SKM-1 (cell line): ENCODE results near the gene CSF1.
"Not testable (repeated sequence)": the region's sequence is repeated elsewhere in the genome, so short reads cannot be mapped to it uniquely, and the experiment has no call there.

Experiments used
- DNase-seq: peaks from one replicate; lab custom pipeline; 2025; ENCODE audit not compliant: unreplicated experiment; lab: John Stamatoyannopoulos, UW

The CSF1 gene

GRCh38 chr1:109910123-109910962 lies at the start of gene CSF1:
CSF1 (plus strand) TSS chr1:109910849; CDS start chr1:109911024, 175 bp downstream.
- DNase-seq = no peak

GRCh38 chr1:109861616-109862015 lies 49.0 kb upstream of the CSF1 start:
- not testable (repeated sequence) for DNase-seq

- DNase-seq = no peak
These were observed 47.0 kb upstream of the CSF1 start for GRCh38 chr1:109863667-109864046.

GRCh38 chr1:109864047-109864822 lies 46.4 kb upstream of the CSF1 start:
- DNase-seq = no peak

- no peak for DNase-seq
These were observed 45.6 kb upstream of the CSF1 start for GRCh38 chr1:109864930-109865612.

- DNase-seq = no peak
These were observed 44.6 kb upstream of the CSF1 start for GRCh38 chr1:109866071-109866470.

GRCh38 chr1:109873278-109874175 lies 37.1 kb upstream of the CSF1 start:
- no peak for DNase-seq

GRCh38 chr1:109874445-109874844 lies 36.2 kb upstream of the CSF1 start:
- DNase-seq = no peak

- no peak for DNase-seq
These were observed 34.8 kb upstream of the CSF1 start for GRCh38 chr1:109875874-109876273.

GRCh38 chr1:109876617-109877316 lies 33.9 kb upstream of the CSF1 start:
- DNase-seq = no peak

- DNase-seq = no peak
These were observed 33.3 kb upstream of the CSF1 start for GRCh38 chr1:109877317-109877771.

GRCh38 chr1:109877776-109878175 lies 32.9 kb upstream of the CSF1 start:
- no peak for DNase-seq

- no peak for DNase-seq
These were observed 32.0 kb upstream of the CSF1 start for GRCh38 chr1:109878531-109879104.

- not testable (repeated sequence) for DNase-seq
These were observed 31.3 kb upstream of the CSF1 start for GRCh38 chr1:109879371-109879770.

GRCh38 chr1:109879881-109880525 lies 30.6 kb upstream of the CSF1 start:
- DNase-seq = no peak

GRCh38 chr1:109880971-109881894 lies 29.4 kb upstream of the CSF1 start:
- no peak for DNase-seq

- DNase-seq = no peak
These were observed 28.8 kb upstream of the CSF1 start for GRCh38 chr1:109881906-109882287.
